IMR-90 (cell line): ENCODE results near the gene WASHC3. TPM values are rescaled to one million over a fixed set of nuclear protein-coding genes. Genes with fewer than 3 reads are reported as not detected.
A peak's percentile ranks its signal among the peaks of the same experiment; 100 is the strongest.
"Not testable (repeated sequence)": the region's sequence is repeated elsewhere in the genome, so short reads cannot be mapped to it uniquely, and the experiment has no call there.

Source experiments
- ATAC-seq: fragments of 200-7000 bp; cut with Tn5 transposase; 2 replicates; pipeline ENCODE4 v1.9.1; 2020; ENCODE audit warnings: low read depth, mild to moderate bottlenecking, moderate library complexity
- BruUV-seq: library from RNA; stranded (reverse); fragments of 400-500 nt; replicated peaks from 2 replicates; lab custom pipeline; 2021; lab: Mats Ljungman, UMichigan
- CTCF ChIA-PET: fragments of 300-600 bp; formaldehyde crosslinking; extraction: SDS; loops from one replicate; lab custom pipeline; 2021; ENCODE audit warnings: antibody characterized with exemption; lab: Yijun Ruan, JAX
- POLR2A ChIA-PET: fragments of 300-600 bp; sonication (Branson Sonifier 250); formaldehyde crosslinking; loops from one replicate; lab custom pipeline; 2022; ENCODE audit warnings: antibody characterized with exemption; ENCODE audit not compliant: unreplicated experiment; lab: Charles Lee
- DNase-seq: peaks from one replicate; pipeline ENCODE4 v3.0.0; 2013
- H2AFZ ChIP-seq: replicated peaks from 2 replicates; pipeline ENCODE3; 2013; ENCODE audit warnings: low read length, mild to moderate bottlenecking; ENCODE audit not compliant: poor library complexity
- H2AK5ac ChIP-seq: 2 replicates; pipeline ENCODE4 v1.6.1; 2013; ENCODE audit warnings: low read depth, low read length, inconsistent platforms
- H2AK9ac ChIP-seq: replicated peaks from 2 replicates; pipeline ENCODE3; 2013; ENCODE audit warnings: mild to moderate bottlenecking, low read depth, low read length, moderate library complexity; ENCODE audit not compliant: poor library complexity
- H2BK120ac ChIP-seq: 2 replicates; pipeline ENCODE4 v1.6.1; 2013; ENCODE audit warnings: low read depth, low read length, inconsistent platforms
- H2BK15ac ChIP-seq: 3 replicates; pipeline ENCODE4 v1.6.1; 2013; ENCODE audit warnings: low read depth, low read length, inconsistent platforms
- H2BK20ac ChIP-seq: 2 replicates; pipeline ENCODE4 v1.6.1; 2013; ENCODE audit warnings: low read depth, mild to moderate bottlenecking, inconsistent platforms, low read length, moderate library complexity
- H2BK5ac ChIP-seq: 2 replicates; pipeline ENCODE4 v1.6.1; 2013; ENCODE audit warnings: mild to moderate bottlenecking, low read depth, low read length, inconsistent platforms; ENCODE audit not compliant: poor library complexity, severe bottlenecking
- H3K14ac ChIP-seq: replicated peaks from 2 replicates; pipeline ENCODE4 v1.6.1; 2013; ENCODE audit warnings: low read depth, low read length, inconsistent platforms
- H3K18ac ChIP-seq: 2 replicates; pipeline ENCODE4 v1.6.1; 2013; ENCODE audit warnings: low read depth, low read length, control low read depth
- H3K23ac ChIP-seq: 2 replicates; pipeline ENCODE4 v1.6.1; 2013; ENCODE audit warnings: low read depth, low read length, inconsistent platforms
- H3K27ac ChIP-seq: 2 replicates; pipeline ENCODE4 v1.5.1; 2013; ENCODE audit warnings: mild to moderate bottlenecking, control low read depth, low read length; ENCODE audit not compliant: insufficient read depth
- H3K27me3 ChIP-seq: 2 replicates; pipeline ENCODE4 v1.6.1; 2013; ENCODE audit warnings: low read length; ENCODE audit not compliant: control insufficient read depth, insufficient read depth
- H3K36me3 ChIP-seq: 2 replicates; pipeline ENCODE4 v1.6.1; 2013; ENCODE audit warnings: low read length, mixed read lengths; ENCODE audit not compliant: control insufficient read depth, insufficient read depth
- H3K4ac ChIP-seq: 2 replicates; pipeline ENCODE4 v1.6.1; 2013; ENCODE audit warnings: low read depth, low read length, inconsistent platforms
- H3K4me1 ChIP-seq: 2 replicates; pipeline ENCODE4 v1.6.1; 2013; ENCODE audit warnings: low read length, mixed read lengths; ENCODE audit not compliant: control insufficient read depth, insufficient read depth
- H3K4me2 ChIP-seq: 2 replicates; pipeline ENCODE4 v1.6.1; 2013; ENCODE audit warnings: low read depth, mild to moderate bottlenecking, control low read depth, low read length, moderate library complexity
- H3K4me3 ChIP-seq: 2 replicates; pipeline ENCODE4 v1.5.1; 2013; ENCODE audit warnings: low read depth, mild to moderate bottlenecking, control low read depth, low read length, moderate library complexity; ENCODE audit not compliant: insufficient read depth
- H3K56ac ChIP-seq: 2 replicates; pipeline ENCODE4 v1.6.1; 2013; ENCODE audit warnings: low read length, inconsistent platforms; ENCODE audit not compliant: insufficient read depth; ENCODE audit errors: extremely low read depth
- H3K79me1 ChIP-seq, 2 experiments: 2 replicates each; pipeline ENCODE4 v1.6.1; 2013; ENCODE audit warnings: low read length in 2 of 2, inconsistent platforms in 1 of 2, low read depth in 1 of 2
- H3K9ac ChIP-seq: 2 replicates; pipeline ENCODE4 v1.6.1; 2013; ENCODE audit warnings: low read depth, low read length, control low read depth
- H3K9me1 ChIP-seq: 2 replicates; pipeline ENCODE4 v1.6.1; 2013; ENCODE audit warnings: low read length, inconsistent platforms; ENCODE audit not compliant: insufficient read depth
- H3K9me3 ChIP-seq: 2 replicates; pipeline ENCODE4 v1.6.1; 2013; ENCODE audit warnings: low read length; ENCODE audit not compliant: control insufficient read depth, insufficient read depth
- H4K20me1 ChIP-seq: 2 replicates; pipeline ENCODE4 v1.6.1; 2013; ENCODE audit warnings: low read length, inconsistent platforms; ENCODE audit not compliant: insufficient read depth
- H4K5ac ChIP-seq: 2 replicates; pipeline ENCODE4 v1.6.1; 2013; ENCODE audit warnings: mild to moderate bottlenecking, low read depth, low read length, control low read depth
- H4K8ac ChIP-seq, 2 experiments: 2 replicates each; pipeline ENCODE4 v1.6.1; 2013; ENCODE audit warnings: low read depth in 2 of 2, low read length in 2 of 2, control low read depth in 1 of 2, inconsistent platforms in 1 of 2
- H4K91ac ChIP-seq: 2 replicates; pipeline ENCODE4 v1.6.1; 2013; ENCODE audit warnings: low read depth, low read length, inconsistent platforms; ENCODE audit not compliant: insufficient read depth
- MAZ ChIP-seq: IDR thresholded peaks from 2 replicates; pipeline ENCODE4 v1.6.1; 2012; ENCODE audit warnings: low read depth, mild to moderate bottlenecking, low read length, improper control_type of control experiment, moderate library complexity, borderline replicate concordance
- MXI1 ChIP-seq: IDR thresholded peaks from 2 replicates; pipeline ENCODE4 v1.6.1; 2012; ENCODE audit warnings: low read depth, mild to moderate bottlenecking, low read length, moderate library complexity, borderline replicate concordance
- RAD21 ChIP-seq: IDR thresholded peaks from 2 replicates; pipeline ENCODE4 v1.6.1; 2012; ENCODE audit warnings: low read length, improper control_type of control experiment
- RCOR1 ChIP-seq: IDR thresholded peaks from 2 replicates; pipeline ENCODE4 v1.6.1; 2012; ENCODE audit warnings: mild to moderate bottlenecking, low read length, improper control_type of control experiment; ENCODE audit not compliant: insufficient replicate concordance
- SMC3 ChIP-seq: fragments of 150-350 bp; IDR thresholded peaks from 2 replicates; pipeline ENCODE4 v1.6.1; 2016; ENCODE audit warnings: low read depth, mild to moderate bottlenecking, antibody characterized with exemption, low read length, moderate library complexity
- WGBS, 2 experiments: methylation state at CpG; one replicate each; pipeline versions ENCODE4 v1.1.5 to v1.1.7; 2013; ENCODE audit warnings: missing lambda C conversion rate in 2 of 2; ENCODE audit not compliant: insufficient read length in 1 of 2; ENCODE audit errors: extremely low coverage in 2 of 2; 5-methylcytosine and 5-hydroxymethylcytosine counted together
- dilution Hi-C: fragments of 300-500 bp; cut with HindIII; formaldehyde crosslinking; loops from one replicate; pipeline ENCODE4 v1.14.3; 2018; ENCODE audit warnings: low sequenced_read_pairs; ENCODE audit not compliant: unreplicated experiment
- in situ Hi-C: fragments of 300-500 bp; cut with MboI; formaldehyde crosslinking; loops from 3 replicates; pipeline ENCODE4 v1.14.3; 2019; ENCODE audit warnings: low sequenced_read_pairs, inconsistent platforms, mixed read lengths
- intact Hi-C: fragments of 100-400 bp; cut with micrococcal nuclease; formaldehyde crosslinking; loops from 2 replicates; pipeline ENCODE4 v1.10.0; 2022
- polyA plus RNA-seq, 3 experiments: library from polyadenylated mRNA; depleted of rRNA; stranded (reverse); fragments of >200 nt; gene quantifications; 2 replicates each; pipeline ENCODE4 v1.2.3, GENCODE V29; 2012; ENCODE audit warnings: low replicate concordance in 1 of 3
- total RNA-seq: library from RNA; depleted of rRNA; stranded (reverse); fragments of >200 nt; gene quantifications from 2 replicates; pipeline ENCODE4 v1.2.3, GENCODE V29; 2012
- TF ChIP-seq, protein P1 (sequence below): conservative IDR thresholded peaks from 2 replicates; pipeline ENCODE4 v1.5.1; 2012; ENCODE audit warnings: mild to moderate bottlenecking, low read depth, low read length, improper control_type of control experiment

Gene WASHC3
- total and polyA plus RNA-seq, 2 of the 4 experiments (the other 2 are of a cell fraction): 54.8 to 87.1 TPM

DNA sequence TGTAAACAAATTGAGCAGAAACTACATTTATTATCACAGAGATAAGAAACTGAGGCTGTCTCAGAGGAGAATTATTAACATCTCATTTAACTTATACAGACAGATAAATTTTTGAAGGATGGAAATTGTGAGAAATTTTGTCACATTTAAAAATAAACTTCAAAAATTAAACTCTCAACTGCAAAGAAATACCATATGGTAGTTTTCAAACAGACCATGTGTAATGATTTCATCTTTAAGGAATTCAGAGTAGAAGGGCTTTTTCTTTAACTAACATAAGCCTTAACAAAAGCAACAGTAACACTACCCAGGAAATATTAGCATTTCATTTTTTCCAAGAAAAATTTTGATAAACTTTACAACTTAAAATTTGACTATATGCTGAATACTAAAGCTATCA lies 31.5 kb upstream of the WASHC3 start:
- intact Hi-C loops (loop anchor here (10.0 kb wide), 1 partner anchor 319 kb away; no protein-coding TSS in a partner anchor), in situ Hi-C loops (no loop called here), dilution Hi-C loops (no loop called here)
- H2BK5ac ChIP-seq: peak overlapping the region; percentile 87
- no peak overlapping the region for H2AK5ac ChIP-seq
- peaks cover 0 to 9% of the 10 kb centered on the region in 2 experiments; a peak in 1 of 4 replicates for H3K79me1 ChIP-seq
- H3K4ac ChIP-seq: no peak overlapping the region; the same call in 1 of the 2 replicates
- no peaks in the 10 kb centered on the region for H3K9me1 ChIP-seq
- no peak overlapping the region for H3K9ac ChIP-seq
- ChIA-PET CTCF (no interaction called here), POLR2A (no interaction called here)
- no peak overlapping the region for H3K4me3 ChIP-seq
- BruUV-seq: no TSS peak
- peaks cover 4% of the 10 kb centered on the region for H3K36me3 ChIP-seq
- no peak for TF ChIP-seq MAZ
- TF ChIP-seq RAD21: no peak
- no peak for TF ChIP-seq RCOR1
- TF ChIP-seq, protein P1, sequence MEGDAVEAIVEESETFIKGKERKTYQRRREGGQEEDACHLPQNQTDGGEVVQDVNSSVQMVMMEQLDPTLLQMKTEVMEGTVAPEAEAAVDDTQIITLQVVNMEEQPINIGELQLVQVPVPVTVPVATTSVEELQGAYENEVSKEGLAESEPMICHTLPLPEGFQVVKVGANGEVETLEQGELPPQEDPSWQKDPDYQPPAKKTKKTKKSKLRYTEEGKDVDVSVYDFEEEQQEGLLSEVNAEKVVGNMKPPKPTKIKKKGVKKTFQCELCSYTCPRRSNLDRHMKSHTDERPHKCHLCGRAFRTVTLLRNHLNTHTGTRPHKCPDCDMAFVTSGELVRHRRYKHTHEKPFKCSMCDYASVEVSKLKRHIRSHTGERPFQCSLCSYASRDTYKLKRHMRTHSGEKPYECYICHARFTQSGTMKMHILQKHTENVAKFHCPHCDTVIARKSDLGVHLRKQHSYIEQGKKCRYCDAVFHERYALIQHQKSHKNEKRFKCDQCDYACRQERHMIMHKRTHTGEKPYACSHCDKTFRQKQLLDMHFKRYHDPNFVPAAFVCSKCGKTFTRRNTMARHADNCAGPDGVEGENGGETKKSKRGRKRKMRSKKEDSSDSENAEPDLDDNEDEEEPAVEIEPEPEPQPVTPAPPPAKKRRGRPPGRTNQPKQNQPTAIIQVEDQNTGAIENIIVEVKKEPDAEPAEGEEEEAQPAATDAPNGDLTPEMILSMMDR: no peak
- TF ChIP-seq MXI1: no peak
- no peak for TF ChIP-seq SMC3
- H3K23ac ChIP-seq: no peak overlapping the region
- H3K56ac ChIP-seq: no peak overlapping the region
- H4K20me1 ChIP-seq: no peaks in the 10 kb centered on the region
- DNase-seq (peak; percentile 58), ATAC-seq (peak; percentile 76)
- peak overlapping the region; percentile 81; the same call in 1 of the 2 replicates for H3K18ac ChIP-seq
- H2AK9ac ChIP-seq: no peak overlapping the region
- no peaks in the 10 kb centered on the region for H3K27me3 ChIP-seq
- no peak overlapping the region for H2BK20ac ChIP-seq
- H3K9me3 ChIP-seq: no peaks in the 10 kb centered on the region
- no peak overlapping the region for H4K5ac ChIP-seq
- no peak overlapping the region for H2BK15ac ChIP-seq
- no peak overlapping the region for H4K91ac ChIP-seq
- H3K27ac ChIP-seq: peak overlapping the region; percentile 69; the same call in 1 of the 2 replicates
- no peak overlapping the region for H3K14ac ChIP-seq
- peak overlapping the region; percentile 56 for H3K4me2 ChIP-seq
- H4K8ac ChIP-seq: peak overlapping the region in 1 of 2 experiments; percentile 53; a peak in 1 of 4 replicates
- no peak overlapping the region for H2AFZ ChIP-seq
- H2BK120ac ChIP-seq: 0 out of 2 replicates have a peak overlapping the region, but pooled peaks have one; percentile 38
- H3K4me1 ChIP-seq: peaks cover 3% of the 10 kb centered on the region; the same call in 1 of the 2 replicates

DNA sequence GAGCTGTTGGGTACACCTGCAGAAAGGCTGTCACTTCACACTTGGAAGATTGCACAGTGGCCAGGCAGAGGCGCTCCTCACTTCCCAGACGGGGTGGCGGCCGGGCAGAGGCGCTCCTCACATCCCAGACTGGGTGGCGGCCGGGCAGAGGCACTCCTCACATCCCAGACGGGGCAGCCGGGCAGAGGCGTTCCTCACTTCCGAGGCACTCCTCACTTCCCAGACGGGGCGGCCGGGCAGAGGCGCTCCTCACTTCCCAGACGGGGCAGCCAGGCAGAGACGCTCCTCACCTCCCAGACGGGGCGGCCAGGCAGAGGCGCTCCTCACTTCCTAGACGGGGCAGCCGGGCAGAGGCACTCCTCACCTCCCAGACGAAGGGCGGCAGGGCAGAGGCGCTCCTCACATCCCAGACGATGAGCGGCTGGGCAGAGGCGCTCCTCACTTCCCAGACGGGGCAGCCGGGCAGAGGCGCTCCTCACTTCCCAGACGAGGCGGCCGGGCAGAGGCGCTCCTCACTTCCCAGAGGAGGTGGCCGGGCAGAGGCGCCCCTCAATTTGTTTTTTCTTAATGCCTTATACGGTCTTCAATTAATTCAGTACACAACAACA lies 27.5 kb upstream of the WASHC3 start:
- H4K20me1 ChIP-seq, H3K18ac ChIP-seq, BruUV-seq, H4K8ac ChIP-seq, CTCF ChIA-PET, H3K9me3 ChIP-seq, ATAC-seq, DNase-seq, H2BK5ac ChIP-seq, H3K4me1 ChIP-seq, H3K36me3 ChIP-seq, H2BK20ac ChIP-seq, H4K5ac ChIP-seq, H3K14ac ChIP-seq, H3K56ac ChIP-seq, H2BK15ac ChIP-seq, H2BK120ac ChIP-seq, in situ Hi-C loops, H2AK5ac ChIP-seq, H3K9ac ChIP-seq, H3K9me1 ChIP-seq, H3K4me3 ChIP-seq, POLR2A ChIA-PET, dilution Hi-C loops, H2AK9ac ChIP-seq, H3K27ac ChIP-seq, H3K4me2 ChIP-seq, intact Hi-C loops, H3K4ac ChIP-seq, H2AFZ ChIP-seq, H3K27me3 ChIP-seq, H4K91ac ChIP-seq, H3K23ac ChIP-seq, H3K79me1 ChIP-seq: not testable (repeated sequence)
- WGBS, 2 experiments: 100% methylated on average over 4 of the region's 38 CpGs; no CpG with 5 or more reads in 1 of the 2 experiments
